Germinal center (tissue), 1 donor: Measurements from ENCODE around the gene CFAP251.

Experiments
- DNase-seq: peaks from one replicate; pipeline ENCODE4 v3.0.0; 2012; ENCODE audit warnings: mixed read lengths, low spot score

Gene CFAP251

GRCh38 chr12:121946313-121947025 lies 28.1 kb downstream of the CFAP251 start:
- no peak for DNase-seq

DNA sequence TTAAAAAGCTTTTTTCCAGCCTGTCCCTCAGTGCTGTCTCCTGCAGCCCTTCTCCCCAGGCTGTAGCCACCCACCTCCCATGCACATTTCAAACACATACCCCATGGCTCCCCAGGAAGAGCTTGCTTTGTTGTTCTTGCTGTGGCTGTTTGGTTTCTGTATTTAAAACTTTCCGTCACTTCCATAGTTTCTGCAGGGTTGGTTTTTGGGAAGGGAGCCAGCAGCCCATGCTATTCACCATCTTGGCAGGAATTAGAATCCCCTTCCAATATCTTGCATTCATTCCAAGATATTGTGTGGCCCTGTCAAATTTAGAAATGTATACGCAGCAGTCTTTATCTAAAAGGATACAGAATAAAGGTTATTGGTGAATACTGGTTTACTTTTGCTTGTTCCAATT lies 29.6 kb downstream of the CFAP251 start:
- no peak for DNase-seq

- DNase-seq = no peak
Observed at GRCh38 chr12:121949648-121950397, 31.4 kb downstream of the CFAP251 start.

GRCh38 chr12:121953117-121953692 lies 34.8 kb downstream of the CFAP251 start:
- DNase-seq = no peak

- DNase-seq = no peak
Observed at GRCh38 chr12:121953695-121954094, 35.3 kb downstream of the CFAP251 start.

GRCh38 chr12:121955258-121956237 lies 37.2 kb downstream of the CFAP251 start:
- DNase-seq = no peak

DNA sequence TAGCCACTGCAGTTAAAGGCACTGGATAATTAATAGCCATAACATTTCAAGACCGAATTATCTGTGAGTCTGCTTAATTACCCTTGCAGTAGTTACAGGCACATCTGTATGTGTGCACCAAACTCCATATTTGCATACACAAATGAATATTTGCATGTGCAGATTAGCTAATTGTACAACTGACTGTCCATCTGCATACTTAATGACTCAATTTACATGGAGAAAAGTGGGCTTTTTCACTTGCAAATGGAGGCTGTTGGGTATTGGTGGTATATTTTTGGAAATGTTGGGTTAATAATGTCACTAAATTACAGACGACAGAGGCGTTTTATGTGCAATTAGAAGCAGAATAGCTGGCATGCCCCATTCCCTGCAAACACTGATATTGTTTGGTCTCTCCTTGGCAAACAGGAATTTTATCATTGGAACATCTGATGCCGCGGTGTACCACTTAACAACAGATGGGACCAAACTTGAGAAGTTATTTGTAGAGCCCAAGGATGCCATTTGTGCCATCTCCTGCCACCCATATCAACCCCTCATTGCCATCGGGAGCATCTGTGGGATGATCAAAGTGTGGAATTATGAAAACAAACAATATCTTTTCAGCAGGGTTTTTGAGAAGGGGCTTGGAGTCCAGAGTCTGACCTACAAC lies 39.6 kb downstream of the CFAP251 start:
- no peak for DNase-seq

GRCh38 chr12:121958541-121959240 lies 40.3 kb downstream of the CFAP251 start:
- no peak for DNase-seq

DNA sequence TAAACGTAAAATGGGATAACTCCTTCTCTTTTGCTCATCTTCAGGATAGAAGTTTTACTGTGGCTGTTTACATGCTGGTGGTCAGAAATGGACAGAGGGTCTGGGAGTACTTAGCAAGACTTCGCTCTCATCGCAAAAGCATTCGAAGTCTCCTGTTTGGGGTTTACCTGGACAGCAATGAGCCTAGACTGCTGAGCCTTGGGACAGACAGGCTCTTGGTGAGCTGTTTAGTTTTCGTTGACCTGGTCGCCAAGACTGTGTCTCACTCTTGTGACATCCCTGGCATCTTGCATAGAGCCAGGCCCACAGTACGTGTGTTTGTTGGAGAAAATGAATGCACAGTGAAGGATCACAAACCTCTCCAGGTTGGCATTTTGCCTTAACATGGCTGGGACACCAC lies 42.1 kb downstream of the CFAP251 start:
- no peak for DNase-seq

DNA sequence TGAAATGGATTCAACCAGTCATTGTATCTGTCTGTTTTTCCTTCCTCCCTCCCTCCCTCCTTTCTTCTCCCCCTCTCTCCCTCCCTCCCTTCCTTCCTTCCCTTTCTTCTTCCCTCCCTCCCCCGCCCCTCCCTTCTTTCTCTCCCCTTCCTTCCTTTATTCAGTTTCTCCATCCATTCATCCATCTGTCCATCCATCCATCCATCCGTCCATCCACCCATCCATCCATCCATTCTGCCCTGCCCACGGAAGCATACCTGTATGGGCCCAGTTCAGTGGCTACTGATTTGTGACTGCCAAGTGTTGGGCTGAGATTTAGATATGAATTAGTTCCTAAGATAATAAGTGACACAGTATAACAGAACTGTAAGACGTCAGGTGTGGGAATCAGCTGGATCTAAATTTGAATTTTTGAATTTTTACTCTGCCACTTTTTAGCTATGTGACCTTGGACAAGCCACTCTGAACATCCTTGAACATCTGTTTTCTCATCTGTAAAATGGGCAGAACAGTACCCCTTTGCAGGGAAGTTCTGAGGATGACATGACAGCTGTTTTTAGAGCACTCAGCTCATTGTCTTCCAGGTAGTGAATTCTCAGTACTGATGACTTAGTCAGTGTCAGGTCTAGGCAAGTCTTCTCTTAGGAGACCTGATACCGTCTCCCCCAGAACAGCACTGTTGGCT lies 42.9 kb downstream of the CFAP251 start:
- DNase-seq = no peak

- no peak for DNase-seq
Observed at GRCh38 chr12:121963341-121964018, 45.1 kb downstream of the CFAP251 start.

GRCh38 chr12:121964813-121965643 lies 46.6 kb downstream of the CFAP251 start:
- DNase-seq = no peak

DNA sequence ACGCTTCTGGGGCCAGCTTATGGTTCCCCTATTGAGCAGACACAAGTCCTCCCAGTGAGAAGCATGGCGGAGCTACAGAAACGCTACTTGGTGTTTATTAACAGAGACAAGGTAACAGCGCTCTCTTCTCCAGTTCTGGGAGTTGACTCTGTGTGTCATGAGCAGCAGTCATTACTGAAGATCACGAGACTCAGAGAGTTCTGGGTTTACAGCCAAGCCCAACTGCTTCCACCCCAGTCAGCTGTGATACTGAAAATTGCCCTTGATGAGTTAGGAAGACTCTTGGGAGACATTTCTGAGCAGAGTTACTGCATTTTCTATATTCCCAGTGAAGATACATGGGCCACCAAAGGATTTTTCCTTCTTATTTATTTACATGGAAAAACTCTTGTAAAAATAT lies 48.6 kb downstream of the CFAP251 start:
- DNase-seq = no peak

- DNase-seq = no peak
Observed at GRCh38 chr12:121968876-121969275, 50.5 kb downstream of the CFAP251 start.

DNA sequence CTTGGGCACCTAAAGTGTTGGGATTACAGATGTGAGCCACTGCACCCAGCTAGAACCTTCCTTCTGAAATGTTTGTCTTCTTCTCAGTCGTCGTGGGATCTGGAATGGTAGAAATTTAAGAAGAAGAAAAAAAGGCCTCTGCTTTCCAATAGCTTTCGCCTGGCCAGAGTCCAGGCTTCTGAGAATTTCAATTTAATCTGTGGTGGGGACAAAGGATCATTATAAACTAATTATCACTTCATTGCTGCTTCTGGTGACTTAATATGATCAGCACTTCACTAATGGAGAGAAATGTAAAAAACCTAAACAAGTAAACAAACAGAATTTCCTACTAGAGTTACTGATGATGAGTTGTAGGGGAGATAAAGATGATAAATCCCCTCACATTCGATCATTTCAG lies 51.3 kb downstream of the CFAP251 start:
- no peak for DNase-seq

GRCh38 chr12:121970581-121971300 lies 52.3 kb downstream of the CFAP251 start:
- DNase-seq = no peak

DNA sequence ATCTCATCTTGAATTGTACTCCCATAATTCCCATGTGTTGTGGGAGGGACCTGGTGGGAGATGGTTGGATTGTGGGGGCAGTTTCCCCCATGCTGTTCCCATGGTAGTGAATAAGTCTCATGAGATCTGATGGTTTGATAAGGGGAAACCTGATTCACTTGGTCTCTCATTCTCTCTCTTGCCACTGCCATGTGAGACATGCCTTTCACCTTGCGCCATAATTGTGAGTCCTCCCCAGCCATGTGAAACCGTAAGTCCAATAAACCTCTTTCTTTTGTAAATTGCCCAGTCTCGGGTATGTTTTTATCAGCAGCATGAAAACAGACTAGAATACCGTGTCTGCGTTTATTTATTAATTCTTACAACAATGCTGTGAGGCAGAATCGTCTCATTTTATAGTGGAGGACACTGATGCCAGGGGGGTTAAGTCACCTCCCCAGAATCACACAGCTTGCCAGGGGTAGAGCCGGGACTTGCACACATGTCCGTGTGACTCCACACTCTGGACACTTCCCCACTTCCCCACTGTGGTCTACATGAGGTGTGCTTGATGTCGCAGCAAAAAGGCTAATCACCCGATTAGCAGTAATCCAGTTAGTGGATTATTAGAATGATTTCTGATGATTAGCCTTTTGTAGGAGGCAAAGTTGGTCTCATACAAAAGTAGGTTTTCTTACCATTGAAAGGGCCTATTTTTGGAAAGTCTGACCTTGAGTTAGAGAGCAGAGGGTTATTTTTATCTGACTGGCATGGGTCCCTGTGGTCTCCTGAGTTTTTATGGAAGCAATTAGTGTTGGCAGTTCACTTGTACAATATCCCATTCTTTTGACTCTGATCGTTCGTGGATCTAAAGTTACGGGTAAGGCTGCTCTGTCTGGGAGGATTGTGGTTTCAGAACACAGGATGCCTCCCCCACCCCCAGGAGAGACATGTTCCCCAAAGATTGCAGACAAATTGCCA lies 55.9 kb downstream of the CFAP251 start:
- no peak for DNase-seq
